Caki2 (cell line): ENCODE results near the gene GSS. TPM values are rescaled to one million over a fixed set of nuclear protein-coding genes. Genes with fewer than 3 reads are reported as not detected.
"Not testable (repeated sequence)": the region's sequence is repeated elsewhere in the genome, so short reads cannot be mapped to it uniquely, and the experiment has no call there.

Experiments used
- DNase-seq: peaks from one replicate; pipeline ENCODE4 v3.0.0-alpha.2; 2015; ENCODE audit warnings: low read depth
- in situ Hi-C: cut with HindIII; loops from 2 replicates; pipeline ENCODE4 v1.10.0; 2016; ENCODE audit warnings: low sequenced_read_pairs, low pct_unique_long_range_greater_than_20kb, mixed read lengths
- total RNA-seq: library from RNA; depleted of rRNA; stranded (reverse); fragments of >200 nt; shearing (Covaris generic); gene quantifications from 2 replicates; pipeline ENCODE4 v1.2.3, GENCODE V29; 2014; ENCODE audit warnings: low replicate concordance

GSS gene
- total RNA-seq, 1 experiment from 2014 or later = 204 TPM

DNA sequence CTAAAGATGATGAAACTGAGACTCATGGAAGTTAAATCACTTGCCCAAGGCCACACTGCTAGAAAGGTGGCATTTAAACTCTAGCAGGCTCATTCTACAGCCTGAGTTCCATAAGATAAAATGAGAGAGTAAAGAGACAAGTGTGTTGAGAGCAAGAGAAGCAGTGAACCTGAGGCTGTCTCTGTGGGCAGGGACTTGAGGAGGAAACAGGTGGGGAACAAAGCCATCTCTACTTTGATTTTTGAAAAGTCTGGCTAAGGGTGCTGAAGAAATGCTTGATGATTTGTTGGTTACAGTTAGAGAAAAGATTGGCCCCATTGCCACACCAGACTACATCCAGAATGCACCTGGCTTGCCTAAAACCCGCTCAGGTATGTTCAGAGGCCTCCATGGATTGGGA, 29.0 kb downstream of the GSS start:
- no peak for DNase-seq
- in situ Hi-C loops = no loop called here

DNA sequence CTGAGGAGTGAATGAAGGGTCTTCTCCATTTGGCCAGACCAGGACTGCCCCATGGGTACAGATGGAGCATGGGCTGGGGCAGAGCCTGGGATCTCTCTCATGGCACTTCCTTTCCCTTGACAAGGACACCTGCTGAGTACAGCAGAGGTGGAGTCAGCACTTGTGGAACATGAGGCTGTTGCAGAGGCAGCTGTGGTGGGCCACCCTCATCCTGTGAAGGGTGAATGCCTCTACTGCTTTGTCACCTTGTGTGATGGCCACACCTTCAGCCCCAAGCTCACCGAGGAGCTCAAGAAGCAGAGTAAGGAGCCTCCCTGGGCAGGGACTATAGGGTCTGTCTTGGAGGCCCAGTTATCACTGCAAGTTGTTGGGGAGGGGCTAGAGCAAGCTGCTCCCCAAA, 29.6 kb downstream of the GSS start:
- in situ Hi-C loops = no loop called here
- DNase-seq = no peak

GRCh38 chr20:34925341-34925740, 30.3 kb downstream of the GSS start:
- in situ Hi-C loops = no loop called here
- no peak for DNase-seq

DNA sequence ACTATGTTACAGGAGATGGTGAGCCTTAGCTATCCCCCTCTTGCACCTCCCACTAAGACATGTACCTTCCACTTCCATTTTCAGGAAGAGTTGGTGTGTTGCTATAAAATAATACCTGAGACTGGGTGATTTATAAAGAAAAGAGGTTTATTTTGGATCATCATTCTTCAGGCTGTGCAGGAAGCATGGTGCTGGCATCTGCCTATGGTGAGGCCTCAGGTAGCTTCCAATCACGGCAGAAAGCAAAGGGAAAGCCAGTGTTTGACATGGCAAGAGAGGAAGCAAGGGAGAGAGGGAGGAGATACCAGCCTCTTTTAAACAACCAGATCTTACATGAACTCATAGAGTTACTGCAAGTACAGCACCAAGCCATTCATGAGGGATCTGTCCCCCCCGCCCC, 32.2 kb downstream of the GSS start:
- no peak for DNase-seq
- in situ Hi-C loops = no loop called here

- in situ Hi-C loops = no loop called here
- peak; percentile 12 for DNase-seq
Measured at GRCh38 chr20:34922654-34923381, 32.8 kb downstream of the GSS start.

GRCh38 chr20:34921436-34921835, 34.2 kb downstream of the GSS start:
- in situ Hi-C loops = no loop called here
- no peak for DNase-seq

DNA sequence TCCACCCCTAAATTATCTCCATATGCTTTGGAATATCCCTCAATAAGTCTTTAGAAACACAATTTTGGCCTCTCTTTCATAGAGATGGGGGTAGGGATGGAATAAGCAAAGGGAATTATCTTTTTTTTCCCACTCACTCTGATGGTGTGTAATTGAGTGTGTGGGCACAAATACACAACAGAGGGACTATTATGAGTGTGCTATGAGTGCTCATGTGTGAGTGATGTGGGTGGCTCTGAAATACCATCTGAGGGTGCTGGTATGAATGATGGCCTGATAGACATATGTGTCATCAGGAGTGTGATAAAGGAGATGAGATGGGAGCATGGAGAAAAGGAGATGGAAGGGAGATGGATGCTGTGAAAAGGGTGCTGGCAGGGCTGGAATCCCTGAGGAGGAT, 35.6 kb downstream of the GSS start:
- in situ Hi-C loops = no loop called here
- DNase-seq = no peak

GRCh38 chr20:34916774-34917354, 38.7 kb downstream of the GSS start:
- in situ Hi-C loops = no loop called here
- DNase-seq = no peak

DNA sequence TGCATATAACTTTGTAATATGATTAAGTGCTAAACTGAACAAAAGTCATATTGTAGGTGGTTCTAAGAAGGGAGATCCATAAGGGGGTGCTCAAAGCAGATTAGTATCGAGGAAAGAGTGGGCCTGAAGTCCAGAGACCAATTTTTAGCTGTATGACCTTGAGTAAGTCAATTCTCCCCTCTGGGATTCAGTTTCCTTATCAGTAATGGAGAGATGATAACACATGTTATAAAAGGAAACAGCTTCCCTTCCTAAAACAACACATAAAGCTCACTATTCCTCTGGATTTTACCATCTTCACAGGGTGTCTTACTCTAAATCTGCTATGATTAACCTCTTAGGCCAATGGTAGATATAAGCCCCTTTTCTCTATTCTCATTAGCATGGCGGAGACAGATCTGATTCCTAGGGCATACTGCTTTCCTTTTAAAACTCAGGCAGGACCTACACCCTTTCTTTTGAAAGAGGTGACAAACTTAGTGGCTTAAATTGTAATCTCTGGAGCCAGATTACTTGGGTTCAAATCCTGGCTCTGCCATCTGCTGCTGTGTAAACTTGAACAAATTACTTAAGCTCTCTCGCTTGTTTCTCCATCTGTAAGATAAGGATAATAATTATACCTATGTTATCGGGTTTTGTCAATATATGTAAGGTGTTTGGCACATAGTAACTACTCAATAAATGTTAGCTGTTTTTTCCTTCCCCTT, 39.7 kb downstream of the GSS start:
- in situ Hi-C loops = no loop called here
- no peak for DNase-seq

DNA sequence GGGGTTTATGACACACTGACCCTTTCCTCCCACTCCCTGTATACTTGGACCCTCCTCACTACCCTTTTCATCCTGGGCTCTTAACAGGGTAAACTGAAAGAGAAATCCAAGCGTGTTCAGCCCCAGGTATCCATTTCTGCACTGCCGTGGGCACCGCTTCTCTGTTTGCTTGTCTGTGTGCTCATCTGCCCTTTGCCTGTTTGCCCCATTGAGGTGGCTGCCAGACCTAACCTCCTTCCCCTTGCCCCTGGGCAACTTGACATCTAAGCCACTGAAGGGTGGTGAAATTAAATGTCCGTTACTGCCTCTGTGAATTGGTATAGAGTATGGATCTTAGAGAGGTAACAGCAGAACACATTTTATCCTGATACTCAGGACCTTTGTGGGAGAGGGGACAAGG, 40.5 kb downstream of the GSS start:
- DNase-seq = no peak
- in situ Hi-C loops = no loop called here

- DNase-seq = peak; percentile 91
- in situ Hi-C loops = no loop called here
Measured at GRCh38 chr20:34907616-34908469, 47.8 kb downstream of the GSS start.

- in situ Hi-C loops = no loop called here
- no peak for DNase-seq
Measured at GRCh38 chr20:34904202-34904621, 51.4 kb downstream of the GSS start.

- DNase-seq, in situ Hi-C loops: not testable (repeated sequence)
Measured at GRCh38 chr20:34898731-34899130, 56.9 kb downstream of the GSS start.

- in situ Hi-C loops, DNase-seq: not testable (repeated sequence)
Measured at GRCh38 chr20:34898129-34898528, 57.5 kb downstream of the GSS start.

DNA sequence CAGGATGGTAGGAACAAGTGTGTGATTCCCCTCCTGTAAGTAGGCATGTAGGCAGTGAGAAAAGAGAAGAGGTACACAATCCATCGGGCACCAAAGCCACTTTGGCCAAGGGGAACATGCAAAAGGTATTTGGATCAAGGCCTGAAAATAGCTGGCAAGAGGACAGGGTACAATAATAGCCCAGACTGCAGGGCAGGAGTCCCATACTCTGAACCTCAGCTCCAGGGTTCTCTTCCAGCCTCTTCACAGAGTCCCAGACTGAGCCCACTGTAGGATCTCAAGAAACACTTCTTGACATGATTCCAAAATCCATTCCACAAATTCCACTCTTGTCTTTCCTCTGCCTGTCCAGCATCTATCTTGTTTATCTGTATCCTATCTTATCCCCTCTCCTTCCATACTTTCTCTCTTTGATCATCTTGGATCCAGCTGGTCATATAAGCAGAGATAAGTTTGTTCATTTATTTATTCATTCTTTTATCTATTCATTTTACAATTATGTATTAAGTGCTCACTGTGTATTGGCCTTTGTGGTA, 59.5 kb downstream of the GSS start:
- in situ Hi-C loops = no loop called here
- no peak for DNase-seq

- no peak for DNase-seq
- in situ Hi-C loops = no loop called here
Measured at GRCh38 chr20:34895465-34895864, 60.1 kb downstream of the GSS start.

- in situ Hi-C loops = no loop called here
Measured at GRCh38 chr20:34894723-34895122, 60.9 kb downstream of the GSS start.

DNA sequence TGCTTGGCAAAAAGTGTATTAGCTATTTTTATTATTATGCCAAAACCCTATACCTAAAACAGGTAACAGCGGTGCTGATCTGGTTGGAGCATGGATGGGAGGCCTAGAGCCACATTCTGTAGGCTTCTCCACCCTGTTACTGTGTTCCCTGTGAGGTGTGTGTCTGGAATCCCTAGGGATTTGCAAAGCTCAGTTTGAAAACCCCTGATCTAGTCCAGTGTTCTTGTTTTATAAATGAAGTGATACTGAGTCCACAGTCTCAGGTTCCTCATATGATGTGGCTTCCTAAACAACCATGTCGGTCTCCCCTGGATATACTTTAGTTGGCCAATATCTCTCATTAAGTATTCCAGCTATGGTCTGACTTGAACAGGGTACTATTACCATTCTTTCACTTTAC, 62.9 kb downstream of the GSS start:
- DNase-seq = no peak
- in situ Hi-C loops = no loop called here

More at GRCh38 chr20:34894723-34895122, 60.9 kb downstream of the GSS start:
- DNase-seq = no peak
